ENCODE measurements around the gene ADAMTS15.

Gene ADAMTS15

GRCh38 chr11:130403967-130404366 lies 44.5 kb upstream of the ADAMTS15 start:
- in situ Hi-C loops (cut with HindIII; ENCODE audit: low sequenced_read_pairs), result no loop called here
- no peak for TF ChIP-seq CTCF (IDR thresholded peaks at IDR 0.05; ENCODE audit: low read depth, low read length, missing control alignments)
- no peak overlapping the region for H3K4me3 ChIP-seq (ENCODE audit: low read depth, low read length)
- DNase-seq (ENCODE audit: low read depth), result no peak

GRCh38 chr11:130404727-130405126 lies 43.7 kb upstream of the ADAMTS15 start:
- in situ Hi-C loops (cut with HindIII; ENCODE audit: low sequenced_read_pairs), result no loop called here
- no peak overlapping the region for H3K4me3 ChIP-seq (ENCODE audit: low read depth, low read length)
- DNase-seq (ENCODE audit: low read depth), result no peak
- no peak for TF ChIP-seq CTCF (IDR thresholded peaks at IDR 0.05; ENCODE audit: low read depth, low read length, missing control alignments)

GRCh38 chr11:130405428-130405827 lies 43.0 kb upstream of the ADAMTS15 start:
- in situ Hi-C loops (cut with HindIII; ENCODE audit: low sequenced_read_pairs), result no loop called here
- H3K4me3 ChIP-seq (ENCODE audit: low read depth, low read length), result no peak overlapping the region
- no peak for DNase-seq (ENCODE audit: low read depth)
- no peak for TF ChIP-seq CTCF (IDR thresholded peaks at IDR 0.05; ENCODE audit: low read depth, low read length, missing control alignments)

DNA sequence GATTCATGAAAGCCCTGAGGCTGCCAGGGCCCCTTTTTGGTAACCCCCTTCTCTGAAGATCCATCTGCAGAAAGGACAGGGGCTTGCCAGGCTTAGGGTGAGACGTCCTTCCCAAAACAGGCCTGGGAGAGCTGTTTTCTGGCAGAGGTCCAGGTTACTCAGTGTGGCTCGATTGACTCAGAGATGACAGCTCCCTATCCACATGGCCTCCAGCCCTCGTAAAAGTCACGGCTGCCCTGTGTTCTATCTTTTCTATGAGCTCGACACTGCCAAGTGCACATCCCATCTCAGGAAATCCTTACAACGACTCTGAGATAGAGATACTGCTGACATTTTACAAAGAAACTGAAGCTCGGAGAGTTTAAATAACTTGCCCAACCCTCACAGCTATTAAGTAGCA lies 40.5 kb upstream of the ADAMTS15 start:
- in situ Hi-C loops (cut with HindIII; ENCODE audit: low sequenced_read_pairs), result no loop called here
- DNase-seq (ENCODE audit: low read depth), result no peak
- no peak for TF ChIP-seq CTCF (IDR thresholded peaks at IDR 0.05; ENCODE audit: low read depth, low read length, missing control alignments)
- no peak overlapping the region for H3K4me3 ChIP-seq (ENCODE audit: low read depth, low read length)

DNA sequence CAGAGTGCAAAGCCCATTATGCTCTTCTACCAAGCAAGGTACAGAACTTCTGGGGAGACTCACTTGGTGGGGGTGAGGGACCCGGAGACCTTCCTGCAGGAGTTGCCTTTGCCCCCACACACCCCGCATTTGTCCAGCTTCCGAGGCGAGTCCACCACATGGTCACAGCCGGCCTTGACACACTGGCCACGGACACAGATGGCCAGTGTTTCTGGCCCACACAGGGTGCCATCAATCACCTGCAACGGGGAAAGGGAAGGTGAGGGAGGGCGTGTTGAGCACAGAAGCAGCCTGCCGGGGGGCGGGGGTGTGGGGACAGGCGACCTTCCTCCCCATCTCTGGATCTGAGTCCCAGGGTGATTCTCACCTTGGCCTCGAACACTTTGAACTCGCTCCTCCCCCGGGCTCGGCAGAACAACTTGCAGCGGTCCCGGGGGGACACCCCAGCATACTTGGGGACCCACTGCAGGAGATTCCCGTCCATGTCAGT lies 40.0 kb upstream of the ADAMTS15 start:
- DNase-seq (ENCODE audit: low read depth), result no peak
- no peak overlapping the region for H3K4me3 ChIP-seq (ENCODE audit: low read depth, low read length)
- no peak for TF ChIP-seq CTCF (IDR thresholded peaks at IDR 0.05; ENCODE audit: low read depth, low read length, missing control alignments)
- in situ Hi-C loops (cut with HindIII; ENCODE audit: low sequenced_read_pairs), result no loop called here

DNA sequence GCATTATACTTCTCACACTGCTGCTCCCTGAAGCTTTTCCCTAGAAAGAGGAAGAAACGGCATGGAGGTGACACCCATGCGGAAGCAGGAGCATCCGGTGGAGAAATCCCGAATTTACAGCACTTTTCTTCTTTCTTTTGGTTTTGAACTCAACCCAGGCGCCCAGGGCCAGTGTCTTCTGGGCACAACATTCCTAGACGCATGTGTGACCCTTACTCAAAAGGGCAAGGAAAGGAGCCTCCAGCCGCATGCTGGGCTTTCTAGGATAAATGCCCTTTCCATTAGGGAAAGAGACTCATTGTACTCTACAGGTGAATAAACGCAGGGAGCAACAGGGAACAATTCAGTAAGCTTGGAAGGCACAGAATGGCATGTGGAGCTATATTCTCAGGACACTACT lies 39.5 kb upstream of the ADAMTS15 start:
- no peak for DNase-seq (ENCODE audit: low read depth)
- H3K4me3 ChIP-seq (ENCODE audit: low read depth, low read length), result no peak overlapping the region

More for the DNA sequence above, 39.5 kb upstream of the ADAMTS15 start:
- TF ChIP-seq CTCF (IDR thresholded peaks at IDR 0.05; ENCODE audit: low read depth, low read length, missing control alignments), result no peak
- in situ Hi-C loops (cut with HindIII; ENCODE audit: low sequenced_read_pairs), result no loop called here
